H1 (cell line): Measurements from ENCODE around the gene TAC4. TPM values are rescaled to one million over a fixed set of nuclear protein-coding genes. Genes with fewer than 3 reads are reported as not detected.

Source experiments
- CTCF ChIA-PET: fragments of 300-600 bp; sonication (Branson Sonifier 250); formaldehyde crosslinking; loops from one replicate; lab custom pipeline; 2021; ENCODE audit not compliant: partially characterized antibody; lab: Charles Lee
- POLR2A ChIA-PET: fragments of 300-600 bp; sonication (Branson Sonifier 250); formaldehyde crosslinking; loops from one replicate; lab custom pipeline; 2021; ENCODE audit warnings: inconsistent platforms; ENCODE audit not compliant: partially characterized antibody; lab: Charles Lee
- DNase-seq, 2 experiments: peaks; one replicate each; pipeline versions ENCODE4 v3.0.0 to v3.0.0-alpha.2; 2010 to 2022; ENCODE audit warnings: low spot score in 2 of 2, low read depth in 1 of 2, mixed read lengths in 1 of 2
- FAIRE-seq: peaks from 2 replicates; lab custom pipeline; 2011; peaks lifted over from hg19 to GRCh38; lab: Jason Lieb, UNC
- H2AFZ ChIP-seq: 2 replicates; pipeline ENCODE4 v1.8.1; 2012; ENCODE audit warnings: low read length, inconsistent platforms
- H2AK5ac ChIP-seq: 2 replicates; pipeline ENCODE4 v1.6.1; 2013; ENCODE audit warnings: low read depth, low read length
- H2BK120ac ChIP-seq: replicated peaks from 2 replicates; pipeline ENCODE3; 2013; ENCODE audit warnings: low read depth, low read length, inconsistent platforms
- H2BK12ac ChIP-seq: 2 replicates; pipeline ENCODE4 v1.6.1; 2013; ENCODE audit warnings: low read depth, low read length
- H2BK15ac ChIP-seq: 2 replicates; pipeline ENCODE4 v1.6.1; 2013; ENCODE audit warnings: low read length
- H2BK20ac ChIP-seq: 2 replicates; pipeline ENCODE4 v1.6.1; 2013; ENCODE audit warnings: low read length
- H2BK5ac ChIP-seq: 2 replicates; pipeline ENCODE4 v1.6.1; 2013; ENCODE audit warnings: low read depth, low read length
- H3K14ac ChIP-seq: 2 replicates; pipeline ENCODE4 v1.6.1; 2013; ENCODE audit warnings: inconsistent platforms; ENCODE audit not compliant: insufficient read length
- H3K18ac ChIP-seq: 2 replicates; pipeline ENCODE4 v1.6.1; 2013; ENCODE audit warnings: low read length; ENCODE audit errors: extremely low read depth
- H3K23ac ChIP-seq: 2 replicates; pipeline ENCODE4 v1.6.1; 2013; ENCODE audit warnings: inconsistent platforms; ENCODE audit not compliant: insufficient read length
- H3K23me2 ChIP-seq: 2 replicates; pipeline ENCODE4 v1.6.1; 2013; ENCODE audit warnings: low read depth, low read length
- H3K27ac ChIP-seq: 2 replicates; pipeline ENCODE4 v1.6.1; 2011; ENCODE audit warnings: low read depth, low read length, inconsistent platforms
- H3K27me3 ChIP-seq, 4 experiments: replicated peaks in 1 of 4; 1 replicate in 1 of 4; 2 replicates in 3 of 4; pipeline versions ENCODE4 v1.6.1 to v1.8.1; 2011 to 2013; ENCODE audit warnings: low read length in 3 of 4, mild to moderate bottlenecking in 3 of 4, inconsistent platforms in 2 of 4, mixed read lengths in 2 of 4, moderate library complexity in 1 of 4; ENCODE audit not compliant: control insufficient read depth in 3 of 4, insufficient read depth in 3 of 4; ENCODE audit errors: extremely low read depth in 1 of 4
- H3K36me3 ChIP-seq, 4 experiments: 2 replicates each; pipeline versions ENCODE4 v1.6.1 to v1.8.1; 2011 to 2013; ENCODE audit warnings: mild to moderate bottlenecking in 4 of 4, low read length in 3 of 4, moderate library complexity in 2 of 4, control low read depth in 1 of 4, inconsistent platforms in 1 of 4; ENCODE audit not compliant: insufficient read depth in 4 of 4, control insufficient read depth in 2 of 4
- H3K4ac ChIP-seq: replicated peaks from 2 replicates; pipeline ENCODE3; 2013; ENCODE audit warnings: low read length, low read depth, mixed read lengths, inconsistent platforms; ENCODE audit not compliant: insufficient read length
- H3K4me1 ChIP-seq, 4 experiments: replicated peaks in 1 of 4; 1 replicate in 1 of 4; 2 replicates in 3 of 4; pipeline versions ENCODE4 v1.6.1 to v1.8.1; 2011 to 2013; ENCODE audit warnings: low read length in 3 of 4, inconsistent platforms in 2 of 4, mixed read lengths in 1 of 4; ENCODE audit not compliant: insufficient read depth in 4 of 4, control insufficient read depth in 3 of 4
- H3K4me2 ChIP-seq, 2 experiments: 2 replicates each; pipeline versions ENCODE4 v1.6.1 to v1.8.1; 2011 to 2013; ENCODE audit warnings: low read depth in 2 of 2, low read length in 2 of 2, control low read depth in 1 of 2, inconsistent platforms in 1 of 2, mild to moderate bottlenecking in 1 of 2; ENCODE audit not compliant: insufficient read depth in 1 of 2
- H3K4me3 ChIP-seq, 4 experiments: fragments of 200-600, 300-600 bp in 1 of 4; sonication (generic), shearing (Covaris generic), sonication (Bioruptor Twin) in 1 of 4; 2 replicates each; pipeline versions ENCODE4 v1.5.1 to v1.8.1; 2011 to 2016; ENCODE audit warnings: low read length in 4 of 4, low read depth in 3 of 4, control low read depth in 2 of 4, inconsistent platforms in 2 of 4, mild to moderate bottlenecking in 2 of 4, mixed read lengths in 1 of 4, moderate library complexity in 1 of 4; ENCODE audit not compliant: insufficient read depth in 2 of 4; ENCODE audit errors: extremely low read depth in 1 of 4
- H3K56ac ChIP-seq: replicated peaks from 2 replicates; pipeline ENCODE3; 2013; ENCODE audit warnings: low read depth, mild to moderate bottlenecking, mixed read lengths, low read length, inconsistent platforms; ENCODE audit not compliant: insufficient read length
- H3K79me1 ChIP-seq: 2 replicates; pipeline ENCODE4 v1.6.1; 2013; ENCODE audit warnings: low read depth, low read length, control low read depth
- H3K79me2 ChIP-seq, 2 experiments: 2 replicates each; pipeline versions ENCODE4 v1.6.1 to v1.8.1; 2012 to 2013; ENCODE audit warnings: low read length in 2 of 2, mild to moderate bottlenecking in 2 of 2, inconsistent platforms in 1 of 2; ENCODE audit not compliant: insufficient read depth in 2 of 2, control insufficient read depth in 1 of 2
- H3K9ac ChIP-seq, 4 experiments: replicated peaks in 1 of 4; 1 replicate in 1 of 4; 2 replicates in 3 of 4; pipeline versions ENCODE4 v1.6.1 to v1.8.1; 2011 to 2013; ENCODE audit warnings: low read depth in 3 of 4, low read length in 3 of 4, control low read depth in 2 of 4, mild to moderate bottlenecking in 2 of 4, moderate library complexity in 2 of 4, inconsistent platforms in 1 of 4; ENCODE audit errors: extremely low read depth in 1 of 4
- H3K9me3 ChIP-seq, 2 experiments: 2 replicates each; pipeline versions ENCODE4 v1.6.1 to v1.8.1; 2012 to 2013; ENCODE audit warnings: mild to moderate bottlenecking in 2 of 2, moderate library complexity in 2 of 2, control low read depth in 1 of 2, inconsistent platforms in 1 of 2, low read depth in 1 of 2, low read length in 1 of 2, mixed read lengths in 1 of 2; ENCODE audit not compliant: insufficient read depth in 2 of 2
- H4K20me1 ChIP-seq, 2 experiments: replicated peaks in 1 of 2; 2 replicates each; pipeline versions ENCODE3 to v1.8.1; 2011 to 2013; ENCODE audit warnings: inconsistent platforms in 2 of 2, low read length in 2 of 2, mild to moderate bottlenecking in 1 of 2; ENCODE audit not compliant: insufficient read depth in 2 of 2, control insufficient read depth in 1 of 2
- H4K5ac ChIP-seq: 2 replicates; pipeline ENCODE4 v1.6.1; 2013; ENCODE audit warnings: low read length, low read depth, mixed read lengths, inconsistent platforms; ENCODE audit not compliant: insufficient read length
- H4K8ac ChIP-seq: 2 replicates; pipeline ENCODE4 v1.8.0; 2013; ENCODE audit warnings: mild to moderate bottlenecking, moderate library complexity, low read length, inconsistent platforms; ENCODE audit not compliant: insufficient read depth; ENCODE audit errors: extremely low read depth
- H4K91ac ChIP-seq: replicated peaks from 2 replicates; pipeline ENCODE3; 2013; ENCODE audit warnings: low read length, mixed read lengths, inconsistent platforms; ENCODE audit not compliant: insufficient read length
- ASH2L ChIP-seq: fragments of 200-600, 300-600 bp; sonication (generic); IDR thresholded peaks from one replicate; pipeline ENCODE4 v1.7.1; 2017; ENCODE audit warnings: low read length
- BRCA1 ChIP-seq: IDR thresholded peaks from 2 replicates; pipeline ENCODE4 v1.6.1; 2012; ENCODE audit warnings: low read depth, low read length, improper control_type of control experiment
- CHD1 ChIP-seq: IDR thresholded peaks from 2 replicates; pipeline ENCODE4 v1.6.1; 2012; ENCODE audit warnings: low read depth, low read length, improper control_type of control experiment
- CTCF ChIP-seq, 3 experiments: IDR thresholded peaks; 1 replicate in 2 of 3; 2 replicates in 1 of 3; pipeline versions ENCODE4 v1.5.1 to v1.6.1; 2011; ENCODE audit warnings: low read length in 3 of 3, mild to moderate bottlenecking in 3 of 3, inconsistent platforms in 2 of 3, low read depth in 1 of 3, moderate library complexity in 1 of 3; ENCODE audit not compliant: insufficient read depth in 1 of 3; ENCODE audit errors: control extremely low read depth in 1 of 3
- EGR1 ChIP-seq: IDR thresholded peaks from 2 replicates; pipeline ENCODE4 v1.6.1; 2011; ENCODE audit warnings: low read depth, low read length, borderline replicate concordance
- EZH2 ChIP-seq: fragments of 200-600 bp; sonication (generic); IDR thresholded peaks from 2 replicates; pipeline ENCODE4 v1.7.1; 2012; ENCODE audit warnings: low read depth, mild to moderate bottlenecking, moderate library complexity, low read length, inconsistent platforms; ENCODE audit not compliant: severe bottlenecking
- HDAC6 ChIP-seq: IDR thresholded peaks from one replicate; pipeline ENCODE4 v1.7.1; 2012; ENCODE audit warnings: low read depth, mild to moderate bottlenecking, inconsistent platforms, low read length, moderate library complexity
- KDM5A ChIP-seq: fragments of 200-600 bp; IDR thresholded peaks from 2 replicates; pipeline ENCODE4 v1.7.1; 2012; ENCODE audit warnings: mild to moderate bottlenecking, low read length, inconsistent platforms, mixed read lengths
- SAP30 ChIP-seq: fragments of 300-600 bp; sonication (generic); IDR thresholded peaks from 2 replicates; pipeline ENCODE4 v1.7.1; 2012; ENCODE audit warnings: low read length, moderate library complexity, mild to moderate bottlenecking, inconsistent platforms; ENCODE audit not compliant: insufficient read depth, insufficient replicate concordance
- SRF ChIP-seq: IDR thresholded peaks from 2 replicates; pipeline ENCODE4 v1.6.1; 2011; ENCODE audit warnings: mild to moderate bottlenecking, low read depth, low read length, moderate library complexity
- SUZ12 ChIP-seq: fragments of 200-600 bp; sonication (generic); IDR thresholded peaks from 2 replicates; pipeline ENCODE4 v1.6.1; 2012; ENCODE audit warnings: mild to moderate bottlenecking, inconsistent platforms, low read length, moderate library complexity, mixed read lengths
- WGBS, 2 experiments: shearing (Covaris generic) in 1 of 2; methylation state at CpG; one replicate each; pipeline versions ENCODE4 v1.1.6 to v1.1.7; 2013 to 2015; ENCODE audit warnings: low lambda C conversion rate in 2 of 2, mixed read lengths in 2 of 2, inconsistent platforms in 1 of 2, low coverage in 1 of 2, missing lambda C conversion rate in 1 of 2; ENCODE audit not compliant: insufficient replicate concordance in 2 of 2, insufficient coverage in 1 of 2, insufficient read length in 1 of 2; ENCODE audit errors: extremely low coverage in 1 of 2, missing lambda C conversion rate in 1 of 2; 5-methylcytosine and 5-hydroxymethylcytosine counted together
- polyA plus RNA-seq, 7 experiments: library from polyadenylated mRNA; depleted of rRNA in 3 of 7; stranded (reverse) in 5 of 7; unstranded in 2 of 7; fragments of >200 nt in 5 of 7; fragments of 200-250 nt in 2 of 7; gene quantifications; 1 replicate in 5 of 7; 2 replicates in 1 of 7; 4 replicates in 1 of 7; pipeline versions ENCODE4 v1.2.1 to v1.2.3, GENCODE V29; 2011 to 2013; ENCODE audit warnings: missing spikeins in 2 of 7, mixed read lengths in 2 of 7
- total RNA-seq: library from RNA; stranded (reverse); fragmentation: NEBNext Ultra II Directional; extraction: Animal tissue kit (Norgen Biotek cat#: 25700); gene quantifications from 2 replicates; pipeline ENCODE4 v1.2.1, GENCODE V29; 2021

The TAC4 gene
- total and polyA plus RNA-seq, 2 of the 8 experiments (the other 6 are each of a cell fraction or from before 2014, with no cell fraction given): 0.15 TPM; not detected in 1

- no peak for FAIRE-seq
- Histone ChIP-seq H3K79me2 (peaks cover 0 to 37% of the 10 kb centered on the region in 2 experiments; a peak in 3 of 4 replicates), H4K5ac (no peak overlapping the region)
- TF ChIP-seq SAP30 (no peak), ASH2L (no peak), KDM5A (no peak), SUZ12 (no peak), SRF (no peak), EGR1 (no peak), HDAC6 (no peak), BRCA1 (no peak), CHD1 (no peak), CTCF (IDR thresholded peaks at IDR 0.05; ENCODE audit: control extremely low read depth in 1 of 3, insufficient read depth in 1 of 3, low read depth in 1 of 3, low read length in 3 of 3) (no peak), EZH2 (no peak)
Observed at GRCh38 chr17:49809056-49809455, 38.8 kb downstream of the TAC4 start.

More at GRCh38 chr17:49809056-49809455, 38.8 kb downstream of the TAC4 start:
- H2AK5ac ChIP-seq: no peak overlapping the region
- H3K4ac ChIP-seq: no peak overlapping the region
- H3K9me3 ChIP-seq: no peaks in the 10 kb centered on the region
- H3K36me3 ChIP-seq: peaks cover 2 to 59% (median 24%) of the 10 kb centered on the region in 4 experiments; a peak in 7 of 8 replicates
- H4K20me1 ChIP-seq: no peaks in the 10 kb centered on the region
- no peak overlapping the region for H2BK12ac ChIP-seq
- H3K9ac ChIP-seq: no peak overlapping the region
- no peak overlapping the region for H3K4me3 ChIP-seq
- no peak overlapping the region for H3K4me2 ChIP-seq
- no peaks in the 10 kb centered on the region for H3K23me2 ChIP-seq
- DNase-seq: no peak
- no peak overlapping the region for H2BK120ac ChIP-seq
- peaks cover 1 to 16% (median 7%) of the 10 kb centered on the region in 4 experiments; a peak in 6 of 7 replicates for H3K4me1 ChIP-seq
- no peak overlapping the region for H2BK20ac ChIP-seq
- no peak overlapping the region for H4K8ac ChIP-seq
- ChIA-PET POLR2A (interaction anchor here (1.2 to 2.0 kb wide), 4 partner anchors 11 to 56 kb away, joined by 3 to 9 read pairs (median 4); partner anchors contain the start of genes FAM117A and KAT7), CTCF (no interaction called here)
- WGBS, 2 experiments: 78% methylated on average over 4 of the region's 4 CpGs; no CpG with 5 or more reads in 1 of the 2 experiments
- no peak overlapping the region for H2BK15ac ChIP-seq
- H3K79me1 ChIP-seq: peaks cover 3% of the 10 kb centered on the region; the same call in 1 of the 2 replicates
- H3K27ac ChIP-seq: peak overlapping the region; percentile 0; the same call in 1 of the 2 replicates
- no peak overlapping the region for H3K18ac ChIP-seq
- H3K23ac ChIP-seq: no peak overlapping the region
- no peak overlapping the region for H3K14ac ChIP-seq
- H4K91ac ChIP-seq: no peak overlapping the region
- no peak overlapping the region for H3K56ac ChIP-seq
- H3K27me3 ChIP-seq: no peaks in the 10 kb centered on the region
- no peak overlapping the region for H2AFZ ChIP-seq
- H2BK5ac ChIP-seq: peak overlapping the region; percentile 82; the same call in 1 of the 2 replicates
